GM21825 (cell line): ENCODE data around the gene ARRDC3.
"Not testable (repeated sequence)": the region's sequence is repeated elsewhere in the genome, so short reads cannot be mapped to it uniquely, and the experiment has no call there.

ENCODE experiments used
- ATAC-seq: cut with Tn5 transposase; IDR thresholded peaks from one replicate; pipeline ENCODE4 v1.9.1; 2021; ENCODE audit warnings: mild to moderate bottlenecking, moderate library complexity; ENCODE audit not compliant: unreplicated experiment

Gene ARRDC3

DNA sequence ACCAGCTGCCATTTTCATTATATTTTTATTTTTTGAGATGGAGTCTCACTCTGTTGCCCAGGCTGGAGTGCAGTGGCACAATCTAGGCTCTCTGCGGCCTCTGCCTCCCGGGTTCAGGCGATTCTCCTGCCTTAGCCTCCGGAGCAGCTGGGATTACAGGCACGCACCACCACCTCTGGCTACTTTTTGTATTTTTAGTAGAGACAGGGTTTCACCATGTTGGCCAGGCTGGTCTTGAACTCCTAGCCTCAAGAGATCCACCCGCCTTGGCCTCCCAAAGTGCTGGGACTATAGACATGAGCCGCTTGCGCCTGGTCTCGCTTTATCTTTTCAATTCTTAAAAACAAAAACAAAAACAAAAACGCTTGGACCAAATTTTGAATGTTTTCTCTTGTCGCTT, 2.5 kb upstream of the ARRDC3 start:
- not testable (repeated sequence) for ATAC-seq

DNA sequence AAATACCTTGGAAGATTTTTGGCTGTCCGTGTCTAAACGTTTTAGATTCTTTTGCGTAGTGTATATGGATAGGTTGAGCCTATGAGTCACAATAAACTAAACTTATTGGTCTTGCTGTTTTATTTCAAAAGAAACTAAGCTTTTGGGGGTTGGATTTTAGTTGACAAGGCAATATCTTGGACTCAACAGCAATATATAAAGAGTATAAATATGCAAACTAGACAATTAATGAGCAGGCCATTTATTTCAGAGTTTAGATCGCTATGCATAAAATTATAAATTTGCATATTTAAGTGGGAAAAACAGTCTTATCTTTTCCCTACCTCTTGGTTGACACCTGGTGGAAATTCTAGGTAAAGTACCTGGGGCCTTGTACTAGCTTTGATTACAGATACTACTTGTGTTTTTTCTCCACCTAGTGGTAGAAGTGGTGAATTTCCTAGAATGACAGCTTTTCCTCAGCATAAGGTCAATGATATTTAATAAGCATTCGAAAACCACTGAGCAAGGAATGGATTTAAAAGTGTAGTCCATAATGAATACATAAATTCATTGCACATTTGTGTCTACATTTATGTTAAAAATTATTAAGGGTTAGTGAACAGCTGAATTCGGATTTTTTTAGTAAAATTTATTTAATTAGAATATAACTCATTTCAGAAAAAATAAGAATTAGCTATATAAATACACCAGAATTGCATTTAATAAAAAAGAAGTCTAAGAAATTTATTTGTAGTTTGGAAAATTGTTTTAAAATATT, 1.7 kb upstream of the ARRDC3 start:
- ATAC-seq = no peak

DNA sequence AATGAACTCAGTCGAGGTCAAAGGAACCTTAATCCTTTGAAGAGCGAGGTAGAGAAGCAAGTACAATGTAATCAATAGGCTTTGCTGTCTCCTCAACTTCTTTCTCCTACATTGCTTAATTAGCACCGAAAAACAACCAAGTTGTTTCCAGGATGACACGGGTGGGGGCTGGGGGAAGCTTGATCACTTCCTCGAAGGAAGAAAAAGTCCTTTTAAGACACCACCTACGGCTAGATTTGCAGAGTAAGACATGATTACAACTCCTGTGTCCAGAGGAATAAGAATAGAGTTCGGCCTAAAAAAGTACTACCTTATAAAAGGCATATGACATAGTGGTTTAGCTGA, 811 bp upstream of the ARRDC3 start:
- no peak for ATAC-seq

GRCh38 chr5:91382530-91383026, 539 bp downstream of the ARRDC3 start:
- ATAC-seq = no peak

GRCh38 chr5:91381774-91382359, 1.2 kb downstream of the ARRDC3 start:
- ATAC-seq = peak; percentile 16

- ATAC-seq = no peak
Measured at GRCh38 chr5:91381239-91381773, 1.8 kb downstream of the ARRDC3 start.

DNA sequence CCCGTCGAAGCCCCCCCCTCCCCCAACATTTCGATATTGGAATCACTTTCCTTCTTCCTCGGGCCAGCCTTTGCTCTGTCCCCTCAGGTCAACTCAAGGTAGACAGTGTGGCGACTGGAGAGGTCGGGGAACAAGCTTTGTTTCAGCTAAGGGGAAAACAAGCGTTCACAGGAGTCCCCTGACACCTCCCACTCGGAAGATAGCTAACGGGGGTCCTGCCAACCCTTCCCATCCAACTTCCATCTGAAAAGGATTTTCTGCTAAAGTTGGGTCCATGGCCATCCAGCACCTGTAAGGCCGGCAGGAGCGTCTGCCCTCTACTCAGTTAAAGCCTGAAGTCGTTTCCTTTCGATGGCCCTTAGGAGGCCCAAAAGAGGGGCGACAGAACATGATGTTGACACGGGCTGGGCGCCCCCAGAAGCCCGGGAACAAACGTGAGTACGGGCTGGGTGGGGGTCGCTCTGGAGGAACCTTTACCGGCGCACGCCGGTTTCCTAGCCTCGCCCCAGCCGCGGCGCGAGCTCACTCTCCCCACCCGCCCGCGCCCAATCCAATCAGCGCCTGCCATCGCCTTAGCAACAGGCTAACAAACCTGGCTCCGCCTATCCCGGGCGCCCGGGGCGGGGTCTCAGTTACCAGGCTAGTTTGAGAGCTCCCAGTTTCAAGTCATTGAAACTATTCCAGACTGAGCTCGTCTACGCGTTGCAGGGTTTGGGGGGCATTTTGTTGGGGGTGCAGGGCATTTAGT, 2.5 kb downstream of the ARRDC3 start:
- peak; percentile 53 for ATAC-seq

GRCh38 chr5:91379914-91380490, 3.1 kb downstream of the ARRDC3 start:
- ATAC-seq = peak; percentile 57

DNA sequence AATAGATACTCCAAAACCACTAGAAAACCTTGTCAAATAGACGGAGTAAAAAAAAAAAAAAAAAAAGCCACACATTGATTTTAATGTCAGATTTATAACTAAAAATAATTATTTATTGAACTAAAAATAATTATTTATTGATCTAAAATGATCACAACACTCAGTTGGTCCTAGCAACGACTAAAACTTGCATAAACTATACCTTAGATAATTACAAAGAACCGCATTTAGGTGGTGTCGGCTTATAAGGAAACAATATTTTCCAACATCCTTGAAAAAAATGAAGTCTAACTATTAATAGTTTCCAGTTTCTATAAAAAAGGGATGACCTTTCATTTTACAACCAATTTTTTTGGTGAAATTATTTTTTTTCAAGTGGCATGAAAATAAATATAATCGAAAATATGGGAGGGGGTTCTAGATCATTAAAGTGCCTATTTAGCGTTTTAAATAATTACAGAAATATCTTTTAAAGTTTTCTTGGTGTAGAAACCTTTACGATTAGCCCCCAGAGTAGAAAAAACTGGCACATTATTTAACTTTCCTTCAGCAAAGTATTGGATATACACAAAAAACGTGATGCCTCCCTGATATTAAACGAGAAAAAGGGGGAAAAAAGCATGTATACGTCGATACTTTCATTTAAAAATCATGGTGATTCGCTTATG, 3.7 kb downstream of the ARRDC3 start:
- no peak for ATAC-seq

DNA sequence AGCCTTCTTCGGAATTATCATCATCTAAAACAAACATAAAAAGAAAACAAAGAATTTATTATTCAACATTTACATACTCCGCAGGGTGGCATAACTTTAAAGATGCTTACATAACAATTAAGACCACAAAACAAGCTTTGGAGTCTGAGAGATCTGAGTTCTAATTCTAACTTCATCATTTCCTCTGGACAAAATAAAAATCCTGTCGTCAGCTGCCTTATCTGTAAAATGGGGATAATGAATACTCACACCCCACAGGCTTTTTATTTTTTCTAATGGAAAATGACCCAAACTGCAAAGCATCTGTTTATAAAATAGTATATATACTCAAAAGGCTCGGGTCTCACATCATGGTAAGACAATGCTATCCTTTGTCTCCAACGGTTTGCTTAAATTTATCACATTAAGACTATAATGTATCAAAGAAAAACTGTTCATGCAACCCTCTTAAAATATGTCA, 4.3 kb downstream of the ARRDC3 start:
- ATAC-seq = no peak

DNA sequence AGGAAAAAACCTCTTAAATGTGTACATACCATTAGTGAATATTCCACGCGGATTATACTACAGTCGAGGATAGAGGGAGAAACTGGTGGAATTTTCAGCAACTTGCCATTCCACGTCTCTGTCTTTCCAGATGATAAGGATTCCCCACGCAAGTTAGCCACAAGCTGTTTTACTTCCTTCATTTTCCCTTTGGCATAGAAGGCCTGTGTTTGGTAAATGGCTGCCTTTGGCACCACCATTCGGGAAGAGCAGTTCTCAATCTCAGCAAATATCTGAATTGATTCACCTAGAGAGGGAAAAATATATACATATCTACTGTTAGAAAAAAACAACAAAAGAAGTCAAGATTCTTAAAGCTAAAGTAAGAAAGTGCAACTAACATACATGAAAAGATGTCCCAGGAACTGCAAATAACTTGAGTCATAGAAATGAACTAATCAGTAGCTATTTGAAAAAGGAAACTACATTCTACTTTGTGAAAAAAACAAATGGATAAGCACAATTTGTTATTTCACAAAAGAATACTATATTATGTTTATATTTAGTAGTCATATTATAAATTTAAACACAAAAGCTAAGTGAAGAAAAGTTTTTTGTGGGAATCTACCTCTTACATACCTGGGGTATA, 8.1 kb downstream of the ARRDC3 start:
- ATAC-seq = no peak

DNA sequence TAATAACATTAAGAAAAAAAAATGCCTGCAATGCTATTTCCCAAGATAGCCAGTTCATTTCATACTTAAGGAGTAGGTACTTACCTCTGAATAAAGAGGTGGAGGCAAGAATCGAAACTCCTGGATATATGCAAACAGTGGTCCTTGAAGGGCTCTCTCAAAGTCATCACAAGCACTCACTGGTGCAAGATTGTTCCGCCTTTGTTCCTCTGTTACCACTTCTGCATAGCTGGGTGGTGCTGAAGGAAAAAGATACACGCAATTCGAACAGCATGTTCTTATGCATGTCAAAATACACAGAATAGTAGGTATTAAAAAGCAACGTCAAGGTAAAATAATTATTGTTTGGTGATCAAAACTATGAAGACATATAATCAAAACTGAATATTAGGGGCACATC, 9.5 kb downstream of the ARRDC3 start:
- no peak for ATAC-seq

GRCh38 chr5:91373006-91373405, 10.1 kb downstream of the ARRDC3 start:
- ATAC-seq = no peak

- ATAC-seq = no peak
Measured at GRCh38 chr5:91369480-91369879, 13.6 kb downstream of the ARRDC3 start.

- no peak for ATAC-seq
Measured at GRCh38 chr5:91367908-91368648, 15.0 kb downstream of the ARRDC3 start.

GRCh38 chr5:91367344-91367743, 15.8 kb downstream of the ARRDC3 start:
- ATAC-seq = no peak

DNA sequence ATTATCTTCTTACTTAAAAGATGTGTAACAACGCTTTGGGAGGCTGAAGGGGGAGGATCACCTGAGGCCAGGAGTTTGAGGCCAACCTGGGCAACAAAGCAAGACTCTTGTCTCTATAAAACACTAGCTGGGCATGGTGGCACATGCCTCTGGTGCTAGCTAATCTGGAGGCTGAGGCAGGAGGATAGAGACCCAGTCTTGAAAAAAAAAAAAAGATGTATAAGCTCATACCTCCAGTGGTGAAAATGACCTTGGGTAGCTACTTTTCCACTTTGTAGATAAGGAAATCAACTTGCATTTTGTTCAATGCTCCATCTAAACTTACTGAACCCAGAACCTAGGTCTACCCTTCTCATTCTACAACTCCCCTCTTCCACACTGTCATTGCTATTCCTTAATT, 16.6 kb downstream of the ARRDC3 start:
- no peak for ATAC-seq

- no peak for ATAC-seq
Measured at GRCh38 chr5:91365498-91365897, 17.6 kb downstream of the ARRDC3 start.

DNA sequence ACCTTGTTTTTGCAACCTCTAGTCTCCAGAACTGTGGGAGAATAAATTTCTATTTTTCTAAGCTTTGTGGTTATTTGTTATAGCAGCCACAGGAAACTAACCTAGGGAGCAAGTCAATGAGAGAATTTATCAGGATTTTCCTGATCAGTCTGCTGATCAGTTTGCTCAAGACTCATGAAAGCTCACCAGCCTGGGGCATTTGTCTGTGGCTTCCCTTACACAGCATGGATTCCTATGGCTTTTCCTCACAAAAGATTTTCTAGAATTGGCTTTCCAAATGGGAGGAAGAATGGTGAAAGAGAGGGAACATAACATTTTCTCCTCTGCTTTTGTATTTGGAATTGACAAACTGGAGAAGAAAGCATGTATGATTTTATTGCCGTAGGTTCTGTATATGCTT, 20.2 kb downstream of the ARRDC3 start:
- no peak for ATAC-seq

DNA sequence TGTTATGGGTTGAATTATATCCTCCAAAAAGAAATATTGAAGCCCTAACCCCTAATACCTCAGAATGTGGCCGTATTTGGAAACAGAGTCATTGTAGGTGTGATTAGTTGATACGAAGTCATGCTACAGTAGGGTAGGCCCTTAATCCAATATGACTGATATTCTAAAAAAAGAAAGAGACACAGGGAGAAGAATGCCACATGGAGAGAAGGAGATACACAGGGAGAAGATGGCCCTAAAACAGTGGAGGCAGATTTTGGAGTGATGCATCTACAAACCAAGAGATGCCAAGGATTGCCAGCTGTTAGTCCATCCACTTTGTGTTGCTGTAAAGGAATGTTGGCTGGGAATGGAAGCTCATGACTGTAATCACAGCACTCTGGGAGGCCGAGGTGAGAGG, 21.3 kb downstream of the ARRDC3 start:
- ATAC-seq = no peak
